ENCODE data around the gene GABRR3. TPM values are rescaled to one million over a fixed set of nuclear protein-coding genes. Genes with fewer than 3 reads are reported as not detected.

Gene GABRR3
- total RNA-seq: not detected in 3 replicates

DNA sequence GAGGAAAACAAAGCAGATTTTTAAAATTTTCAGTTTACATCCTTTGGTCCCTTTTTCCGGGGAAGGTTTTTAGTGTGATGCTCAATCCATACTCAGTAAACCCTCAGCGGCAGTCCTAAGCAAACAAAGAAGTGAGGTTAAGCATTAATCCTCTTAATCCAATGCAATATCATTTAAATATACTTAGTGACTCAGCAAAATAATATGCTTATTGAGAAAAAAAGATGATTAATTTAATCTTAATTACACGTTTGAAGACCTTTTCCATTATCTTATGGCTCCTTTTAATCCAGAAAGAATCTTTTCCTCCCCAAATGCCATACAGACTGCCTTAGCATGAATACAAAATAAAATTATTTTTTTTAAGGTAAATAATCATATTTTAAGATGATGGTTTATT lies at the start of gene GABRR3:
Gene GABRR3, minus strand, starts transcription at position 108 of the 400 bp plus-strand sequence. CDS start 328 bp downstream, outside the sequence.
- no peak within 1 kb of the TSS for H3K27ac Mint-ChIP-seq

DNA sequence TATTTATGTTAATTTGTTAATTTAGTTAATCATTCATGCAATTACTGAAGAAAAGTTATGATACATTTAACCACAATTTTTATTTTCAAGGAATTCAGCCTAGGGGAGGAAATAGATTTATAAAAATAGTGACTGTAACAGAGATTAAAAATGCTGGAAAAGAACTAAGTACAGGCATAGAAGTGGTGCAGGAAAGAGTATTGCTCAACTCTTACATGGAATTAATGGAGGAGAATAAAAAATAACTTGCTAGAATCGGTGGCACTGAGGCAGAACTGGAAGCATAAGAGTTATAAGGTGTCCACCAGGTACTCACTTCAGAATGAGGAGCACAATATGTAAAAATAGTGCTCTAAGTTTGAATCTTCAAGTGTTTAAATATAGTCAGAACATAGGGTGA lies 38.4 kb upstream of the GABRR3 start:
- TF ChIP-seq, protein P1, sequence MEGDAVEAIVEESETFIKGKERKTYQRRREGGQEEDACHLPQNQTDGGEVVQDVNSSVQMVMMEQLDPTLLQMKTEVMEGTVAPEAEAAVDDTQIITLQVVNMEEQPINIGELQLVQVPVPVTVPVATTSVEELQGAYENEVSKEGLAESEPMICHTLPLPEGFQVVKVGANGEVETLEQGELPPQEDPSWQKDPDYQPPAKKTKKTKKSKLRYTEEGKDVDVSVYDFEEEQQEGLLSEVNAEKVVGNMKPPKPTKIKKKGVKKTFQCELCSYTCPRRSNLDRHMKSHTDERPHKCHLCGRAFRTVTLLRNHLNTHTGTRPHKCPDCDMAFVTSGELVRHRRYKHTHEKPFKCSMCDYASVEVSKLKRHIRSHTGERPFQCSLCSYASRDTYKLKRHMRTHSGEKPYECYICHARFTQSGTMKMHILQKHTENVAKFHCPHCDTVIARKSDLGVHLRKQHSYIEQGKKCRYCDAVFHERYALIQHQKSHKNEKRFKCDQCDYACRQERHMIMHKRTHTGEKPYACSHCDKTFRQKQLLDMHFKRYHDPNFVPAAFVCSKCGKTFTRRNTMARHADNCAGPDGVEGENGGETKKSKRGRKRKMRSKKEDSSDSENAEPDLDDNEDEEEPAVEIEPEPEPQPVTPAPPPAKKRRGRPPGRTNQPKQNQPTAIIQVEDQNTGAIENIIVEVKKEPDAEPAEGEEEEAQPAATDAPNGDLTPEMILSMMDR (IDR thresholded peaks at IDR 0.05; ENCODE audit: unreplicated experiment): no peak
- Mint-ChIP-seq H3K27ac (no peak overlapping the region), H3K4me3 (no peak overlapping the region)

More for the DNA sequence above, at the start of gene GABRR3:
- peaks cover 35% of the 10 kb centered on the region for H3K27me3 Mint-ChIP-seq (ENCODE audit: low read depth)
- no peaks in the 10 kb centered on the region for H3K4me1 Mint-ChIP-seq
- no peak within 1 kb of the TSS for H3K4me3 Mint-ChIP-seq
- no peaks in the 10 kb centered on the region for H3K36me3 Mint-ChIP-seq
- no peaks in the 10 kb centered on the region for H3K9me3 Mint-ChIP-seq
- DNase-seq (ENCODE audit: low spot score in 2 of 2, unreplicated experiment in 2 of 2): no peak
- TF ChIP-seq, protein P1 (IDR thresholded peaks at IDR 0.05; ENCODE audit: unreplicated experiment): no peak

DNA sequence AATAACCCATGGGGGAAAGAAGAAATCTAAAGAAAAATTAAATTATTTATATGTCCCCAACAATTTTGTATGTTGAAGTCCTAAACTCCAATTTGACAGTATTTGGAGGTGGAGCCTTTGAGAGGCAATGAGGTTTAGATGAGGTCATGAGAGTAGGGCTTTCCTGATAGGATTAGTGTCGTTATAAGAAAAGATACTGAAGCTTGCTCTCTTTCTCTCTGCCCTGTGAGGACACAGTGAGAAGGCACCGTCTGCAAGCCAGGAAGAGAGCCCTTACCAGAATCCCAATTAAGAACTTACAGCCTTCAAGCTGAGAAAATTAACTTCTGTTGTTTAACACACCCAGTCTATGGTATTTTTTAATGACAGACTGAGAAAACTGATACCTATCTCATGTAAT lies 35.7 kb upstream of the GABRR3 start:
- no peaks in the 10 kb centered on the region for H3K9me3 Mint-ChIP-seq
- DNase-seq (ENCODE audit: low spot score in 2 of 2, unreplicated experiment in 2 of 2): no peak
- H3K27me3 Mint-ChIP-seq (ENCODE audit: low read depth): no peaks in the 10 kb centered on the region
- H3K36me3 Mint-ChIP-seq: no peaks in the 10 kb centered on the region
- TF ChIP-seq, protein P1 (IDR thresholded peaks at IDR 0.05; ENCODE audit: unreplicated experiment): no peak
- H3K4me3 Mint-ChIP-seq: no peak overlapping the region
- H3K4me1 Mint-ChIP-seq: peaks cover 7% of the 10 kb centered on the region
- H3K27ac Mint-ChIP-seq: no peak overlapping the region

More for the DNA sequence above, 38.4 kb upstream of the GABRR3 start:
- Mint-ChIP-seq H3K4me1 (peaks cover 7% of the 10 kb centered on the region), H3K9me3 (no peaks in the 10 kb centered on the region), H3K36me3 (no peaks in the 10 kb centered on the region), H3K27me3 (ENCODE audit: low read depth) (no peaks in the 10 kb centered on the region)
- no peak for DNase-seq (ENCODE audit: low spot score in 2 of 2, unreplicated experiment in 2 of 2)

DNA sequence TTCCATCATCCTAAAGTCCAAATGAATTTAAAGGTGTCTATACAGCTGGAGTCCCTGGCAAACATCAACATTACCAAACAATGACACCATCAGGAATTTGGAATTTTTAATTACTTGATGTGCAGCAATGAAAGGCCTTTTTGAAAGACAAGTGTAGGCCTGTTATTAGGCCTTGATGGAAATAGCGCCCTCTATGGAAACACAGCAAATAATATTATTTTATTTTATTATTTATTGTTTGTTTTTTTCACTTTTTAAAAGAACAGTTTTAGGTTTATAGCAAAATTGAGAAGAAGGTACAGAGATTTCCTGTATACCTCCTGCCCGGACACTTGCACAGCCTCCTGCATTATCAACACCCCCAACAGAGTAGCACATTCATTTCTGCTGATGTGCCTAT lies 33.7 kb upstream of the GABRR3 start:
- H3K4me1 Mint-ChIP-seq: peaks cover 7% of the 10 kb centered on the region
- TF ChIP-seq, protein P1 (IDR thresholded peaks at IDR 0.05; ENCODE audit: unreplicated experiment): peak; percentile 52
- H3K27me3 Mint-ChIP-seq (ENCODE audit: low read depth): no peaks in the 10 kb centered on the region
- no peak overlapping the region for H3K4me3 Mint-ChIP-seq
- no peaks in the 10 kb centered on the region for H3K36me3 Mint-ChIP-seq
- no peak overlapping the region for H3K27ac Mint-ChIP-seq
- no peak for DNase-seq (ENCODE audit: low spot score in 2 of 2, unreplicated experiment in 2 of 2)
- H3K9me3 Mint-ChIP-seq: no peaks in the 10 kb centered on the region

DNA sequence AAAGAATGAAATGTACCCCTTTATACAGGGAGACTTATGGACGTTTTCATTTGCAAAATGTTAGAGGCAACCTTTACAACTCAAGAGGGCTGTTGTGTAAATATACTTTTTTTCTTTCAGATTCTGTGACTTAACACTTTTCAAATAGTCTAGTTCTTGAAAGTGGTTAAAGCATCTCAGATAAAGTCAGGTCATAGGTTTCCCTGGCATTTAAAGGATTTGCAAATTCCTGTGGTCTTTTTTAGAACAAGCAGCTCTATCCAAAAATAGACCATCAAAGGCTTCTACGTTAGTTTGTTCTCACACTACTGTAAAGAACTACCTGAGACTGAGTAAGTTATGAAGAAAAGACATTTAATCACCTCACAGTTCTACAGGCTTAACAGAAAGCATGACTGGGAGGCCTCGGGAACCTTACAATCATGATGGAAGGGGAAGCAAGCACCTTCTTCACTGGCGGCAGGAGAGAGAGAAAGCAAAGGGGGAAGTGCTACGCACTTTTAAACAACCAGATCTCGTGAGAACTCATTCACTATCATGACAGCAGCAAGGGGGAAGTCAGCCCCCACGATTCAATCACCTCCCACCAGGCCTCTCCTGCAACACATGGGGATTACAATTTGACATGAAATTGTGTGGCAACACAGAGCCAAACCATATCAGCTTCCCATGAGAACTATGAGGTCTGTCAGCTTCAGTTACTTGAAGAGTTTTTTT lies 23.3 kb upstream of the GABRR3 start:
- Mint-ChIP-seq H3K36me3 (no peaks in the 10 kb centered on the region), H3K4me3 (no peak overlapping the region), H3K27ac (no peak overlapping the region), H3K4me1 (peaks cover 2% of the 10 kb centered on the region), H3K27me3 (ENCODE audit: low read depth) (no peaks in the 10 kb centered on the region), H3K9me3 (no peaks in the 10 kb centered on the region)
- TF ChIP-seq, protein P1 (IDR thresholded peaks at IDR 0.05; ENCODE audit: unreplicated experiment): no peak
- no peak for DNase-seq (ENCODE audit: low spot score in 2 of 2, unreplicated experiment in 2 of 2)
